WERI-Rb-1 (cell line): ENCODE results near the gene LNX1.

Experiments
- DNase-seq: peaks from one replicate; pipeline ENCODE4 v3.0.0-alpha.2; 2020
- H3K27ac ChIP-seq: fragments of 250-450 bp; sonication (Bioruptor Pico); 2 replicates; pipeline ENCODE4 v1.5.1; 2020; ENCODE audit warnings: mild to moderate bottlenecking, moderate library complexity
- H3K27me3 ChIP-seq: fragments of 250-450 bp; sonication (Bioruptor Pico); 2 replicates; pipeline ENCODE4 v1.5.1; 2021; ENCODE audit warnings: mild to moderate bottlenecking, low read depth, moderate library complexity; ENCODE audit not compliant: insufficient read depth, severe bottlenecking
- H3K36me3 ChIP-seq: fragments of 250-450 bp; sonication (Bioruptor Pico); 2 replicates; pipeline ENCODE4 v1.5.1; 2020; ENCODE audit warnings: mild to moderate bottlenecking, moderate library complexity
- H3K4me3 ChIP-seq: 2 replicates; pipeline ENCODE4 v1.5.1; 2011; ENCODE audit warnings: low read depth, mild to moderate bottlenecking, control low read depth, low read length
- H3K9me3 ChIP-seq: fragments of 250-450 bp; sonication (Bioruptor Pico); 2 replicates; pipeline ENCODE4 v1.5.1; 2021; ENCODE audit warnings: mild to moderate bottlenecking, moderate library complexity; ENCODE audit not compliant: severe bottlenecking
- TF ChIP-seq, protein P1 (sequence below): IDR thresholded peaks from 2 replicates; pipeline ENCODE4 v1.5.1; 2011; ENCODE audit warnings: low read depth, mild to moderate bottlenecking, control low read depth, inconsistent platforms, low read length

Gene LNX1

DNA sequence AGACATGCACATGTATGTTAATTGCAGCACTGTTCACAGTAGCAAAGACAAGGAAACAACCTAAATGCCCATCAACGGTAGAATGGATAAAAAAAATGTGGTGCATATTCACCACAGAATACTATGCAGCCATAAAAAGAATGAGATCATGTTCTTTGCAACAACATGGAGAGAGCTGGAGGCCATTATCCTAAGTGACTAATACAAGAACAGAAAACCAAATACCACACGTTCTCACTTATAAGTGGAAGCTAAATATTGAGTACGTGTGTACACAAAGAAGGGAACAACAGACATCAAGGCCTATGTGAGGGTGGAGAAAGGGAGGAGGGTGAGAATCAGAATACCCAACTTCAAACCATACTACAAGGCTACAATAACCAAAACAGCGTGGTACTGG is 17.4 kb upstream of the LNX1 start:
- TF ChIP-seq, protein P1, sequence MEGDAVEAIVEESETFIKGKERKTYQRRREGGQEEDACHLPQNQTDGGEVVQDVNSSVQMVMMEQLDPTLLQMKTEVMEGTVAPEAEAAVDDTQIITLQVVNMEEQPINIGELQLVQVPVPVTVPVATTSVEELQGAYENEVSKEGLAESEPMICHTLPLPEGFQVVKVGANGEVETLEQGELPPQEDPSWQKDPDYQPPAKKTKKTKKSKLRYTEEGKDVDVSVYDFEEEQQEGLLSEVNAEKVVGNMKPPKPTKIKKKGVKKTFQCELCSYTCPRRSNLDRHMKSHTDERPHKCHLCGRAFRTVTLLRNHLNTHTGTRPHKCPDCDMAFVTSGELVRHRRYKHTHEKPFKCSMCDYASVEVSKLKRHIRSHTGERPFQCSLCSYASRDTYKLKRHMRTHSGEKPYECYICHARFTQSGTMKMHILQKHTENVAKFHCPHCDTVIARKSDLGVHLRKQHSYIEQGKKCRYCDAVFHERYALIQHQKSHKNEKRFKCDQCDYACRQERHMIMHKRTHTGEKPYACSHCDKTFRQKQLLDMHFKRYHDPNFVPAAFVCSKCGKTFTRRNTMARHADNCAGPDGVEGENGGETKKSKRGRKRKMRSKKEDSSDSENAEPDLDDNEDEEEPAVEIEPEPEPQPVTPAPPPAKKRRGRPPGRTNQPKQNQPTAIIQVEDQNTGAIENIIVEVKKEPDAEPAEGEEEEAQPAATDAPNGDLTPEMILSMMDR = no peak
- Histone ChIP-seq H3K36me3 (no peaks in the 10 kb centered on the region), H3K27me3 (peaks cover 8% of the 10 kb centered on the region), H3K9me3 (no peaks in the 10 kb centered on the region), H3K27ac (no peak overlapping the region), H3K4me3 (no peak overlapping the region)
- DNase-seq = no peak

DNA sequence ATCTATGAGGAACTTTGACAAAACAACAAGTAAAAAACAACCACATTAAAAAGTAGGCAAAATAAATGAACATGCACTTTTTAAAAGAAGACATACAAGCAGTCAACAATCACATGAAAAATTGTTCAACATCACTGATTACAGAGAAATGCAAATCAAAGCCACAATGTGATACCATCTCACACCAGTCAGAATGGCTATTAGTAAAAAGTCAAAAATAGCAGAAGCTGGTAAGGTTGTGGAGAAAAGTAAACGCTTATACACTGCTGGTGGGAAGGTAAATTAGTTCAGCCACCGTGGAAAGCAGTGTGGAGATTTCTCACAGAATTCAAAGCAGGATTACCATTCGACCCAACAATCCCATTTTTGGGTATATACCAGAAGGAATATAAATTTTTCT is 17.0 kb upstream of the LNX1 start:
- H3K4me3 ChIP-seq = no peak overlapping the region
- H3K36me3 ChIP-seq = no peaks in the 10 kb centered on the region
- no peaks in the 10 kb centered on the region for H3K9me3 ChIP-seq
- peaks cover 8% of the 10 kb centered on the region for H3K27me3 ChIP-seq
- H3K27ac ChIP-seq = no peak overlapping the region
- DNase-seq = no peak
- TF ChIP-seq, protein P1 = no peak

DNA sequence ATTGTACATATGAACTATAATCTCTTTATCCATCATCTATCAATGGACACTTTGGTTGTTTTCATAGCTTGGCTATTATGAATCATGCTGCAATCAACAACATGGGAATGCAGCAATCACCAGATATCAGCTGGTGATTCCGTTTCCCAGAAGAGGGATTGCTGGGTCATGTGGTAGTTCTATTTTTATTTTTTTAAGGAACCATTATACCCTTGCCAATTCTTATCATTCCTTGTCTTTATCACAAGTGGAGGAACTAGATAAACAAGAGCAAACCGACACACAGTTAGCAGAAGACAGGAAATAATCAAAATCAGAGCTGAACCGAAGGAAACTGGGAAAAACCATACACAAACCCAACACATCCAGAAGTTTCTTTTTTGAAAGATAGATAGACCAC is 14.5 kb upstream of the LNX1 start:
- Histone ChIP-seq H3K4me3 (no peak overlapping the region), H3K27ac (no peak overlapping the region), H3K9me3 (no peaks in the 10 kb centered on the region), H3K36me3 (no peaks in the 10 kb centered on the region), H3K27me3 (peaks cover 8% of the 10 kb centered on the region)
- no peak for DNase-seq
- TF ChIP-seq, protein P1 = no peak

DNA sequence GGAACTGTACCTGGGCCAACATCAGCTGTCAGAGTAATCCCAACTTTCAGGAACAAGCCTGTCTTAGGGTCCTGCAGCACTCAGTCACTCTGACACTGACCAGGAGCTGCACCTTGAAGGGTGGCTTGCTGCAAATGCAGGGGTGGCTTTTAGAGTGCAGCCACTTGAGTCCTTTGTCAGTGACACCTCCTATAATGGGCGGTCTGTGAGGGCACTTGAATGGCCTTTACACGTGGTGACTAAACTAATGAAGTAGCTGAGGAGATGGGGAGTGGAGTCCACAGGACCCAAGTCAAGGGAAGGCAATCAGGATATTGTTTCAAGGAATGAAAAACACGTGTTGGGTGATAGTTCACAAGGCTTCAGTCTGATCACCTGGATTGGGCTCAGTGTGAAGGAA is 11.1 kb upstream of the LNX1 start:
- Histone ChIP-seq H3K9me3 (no peaks in the 10 kb centered on the region), H3K27ac (no peak overlapping the region), H3K27me3 (peaks cover 14% of the 10 kb centered on the region), H3K4me3 (no peak overlapping the region), H3K36me3 (no peaks in the 10 kb centered on the region)
- TF ChIP-seq, protein P1 = no peak
- no peak for DNase-seq

DNA sequence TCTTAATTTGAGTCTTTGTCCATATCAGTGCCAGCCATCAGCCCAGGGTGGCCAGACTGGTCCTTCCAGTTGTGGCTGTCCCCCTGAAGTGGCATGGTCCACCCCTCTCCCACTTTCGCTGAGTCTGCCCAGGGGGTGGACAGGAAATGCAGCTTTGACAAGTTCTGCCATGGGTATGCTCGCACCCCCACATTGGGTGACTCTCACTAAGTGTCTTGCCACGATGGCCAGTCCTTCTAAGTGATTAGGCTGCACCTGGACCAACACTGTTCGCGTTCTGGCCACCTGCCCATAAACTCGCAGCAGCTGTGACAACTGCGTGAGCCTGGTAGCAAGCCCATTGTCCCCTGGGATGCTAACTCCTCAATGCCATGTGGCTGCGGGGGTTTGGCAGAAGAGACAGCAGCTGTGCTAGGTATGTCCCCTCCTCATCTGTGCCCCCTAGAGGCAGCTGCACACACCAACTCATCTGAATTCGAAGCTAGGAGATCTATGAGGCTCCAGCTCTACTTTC is 10.0 kb upstream of the LNX1 start:
- no peaks in the 10 kb centered on the region for H3K9me3 ChIP-seq
- DNase-seq = peak; percentile 47

DNA sequence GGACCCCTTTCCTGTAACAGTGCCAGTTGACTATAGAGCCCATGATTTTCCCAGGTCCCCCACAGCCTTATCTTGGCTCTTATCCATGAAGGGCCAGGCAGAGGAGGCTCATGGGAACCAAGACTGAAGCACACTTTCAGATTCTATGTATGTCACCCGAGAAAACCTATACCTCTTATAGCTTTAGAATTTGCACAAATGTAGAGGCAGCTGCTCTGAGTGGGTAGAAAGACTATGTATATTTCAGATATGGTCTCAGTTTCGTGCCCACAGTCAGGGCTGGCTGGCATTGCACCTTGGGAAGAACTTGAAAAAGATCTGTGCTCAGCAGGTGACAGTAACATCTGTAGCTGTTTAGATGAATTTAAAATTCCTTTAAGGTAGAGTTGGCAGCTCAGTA is 8.3 kb upstream of the LNX1 start:
- TF ChIP-seq, protein P1 = no peak

More for the DNA sequence above, 10.0 kb upstream of the LNX1 start:
- Histone ChIP-seq H3K27me3 (peaks cover 14% of the 10 kb centered on the region), H3K27ac (no peak overlapping the region), H3K4me3 (no peak overlapping the region), H3K36me3 (no peaks in the 10 kb centered on the region)
- TF ChIP-seq, protein P1 = peak; percentile 61

More for the DNA sequence above, 8.3 kb upstream of the LNX1 start:
- Histone ChIP-seq H3K36me3 (no peaks in the 10 kb centered on the region), H3K9me3 (no peaks in the 10 kb centered on the region), H3K27ac (no peak overlapping the region), H3K27me3 (peaks cover 16% of the 10 kb centered on the region), H3K4me3 (no peak overlapping the region)
- DNase-seq = no peak
